GM12891 (cell line): ENCODE results near the gene POLA2.

Source experiments
- POLR2A ChIP-seq: IDR thresholded peaks from 2 replicates; pipeline ENCODE4 v1.6.1; 2011; ENCODE audit warnings: low read depth, low read length, control low read depth
- POLR2AphosphoS5 ChIP-seq: IDR thresholded peaks from 2 replicates; pipeline ENCODE4 v1.6.1; 2011; ENCODE audit warnings: low read depth, low read length, control low read depth
- TAF1 ChIP-seq: IDR thresholded peaks from 2 replicates; pipeline ENCODE4 v1.6.1; 2011; ENCODE audit warnings: low read depth, low read length, control low read depth

- TF ChIP-seq POLR2A (no peak), POLR2AphosphoS5 (no peak), TAF1 (no peak)
Observed at GRCh38 chr11:65280646-65281045, 18.9 kb downstream of the POLA2 start.
